ENCODE data around the gene IBA57.
A peak's percentile ranks its signal among the peaks of the same experiment; 100 is the strongest.
"Not testable (repeated sequence)": the region's sequence is repeated elsewhere in the genome, so short reads cannot be mapped to it uniquely, and the experiment has no call there.

The IBA57 gene

GRCh38 chr1:228166170-228166936 lies 749 bp downstream of the IBA57 start:
- H3K4me3 ChIP-seq (ENCODE audit: control insufficient read depth, low read depth, low read length) = peak overlapping the region; percentile 80
- DNase-seq (ENCODE audit: low read depth) = no peak
- TF ChIP-seq CTCF (IDR thresholded peaks at IDR 0.05; ENCODE audit: control insufficient read depth, insufficient read depth, low read depth, low read length, missing control alignments) = peak; percentile 41

- DNase-seq (ENCODE audit: low read depth) = no peak
- no peak for TF ChIP-seq CTCF (IDR thresholded peaks at IDR 0.05; ENCODE audit: control insufficient read depth, insufficient read depth, low read depth, low read length, missing control alignments)
- H3K4me3 ChIP-seq (ENCODE audit: control insufficient read depth, low read depth, low read length) = no peak overlapping the region
These were observed 3.1 kb downstream of the IBA57 start for GRCh38 chr1:228168563-228169270.

- no peak overlapping the region for H3K4me3 ChIP-seq (ENCODE audit: control insufficient read depth, low read depth, low read length)
- DNase-seq (ENCODE audit: low read depth) = no peak
- TF ChIP-seq CTCF (IDR thresholded peaks at IDR 0.05; ENCODE audit: control insufficient read depth, insufficient read depth, low read depth, low read length, missing control alignments) = no peak
These were observed 3.7 kb downstream of the IBA57 start for GRCh38 chr1:228169345-228169744.

- H3K4me3 ChIP-seq (ENCODE audit: control insufficient read depth, low read depth, low read length) = no peak overlapping the region
These were observed 5.1 kb downstream of the IBA57 start for GRCh38 chr1:228170666-228171065.

GRCh38 chr1:228171221-228171891 lies 5.8 kb downstream of the IBA57 start:
- no peak for DNase-seq (ENCODE audit: low read depth)
- H3K4me3 ChIP-seq (ENCODE audit: control insufficient read depth, low read depth, low read length) = no peak overlapping the region
- no peak for TF ChIP-seq CTCF (IDR thresholded peaks at IDR 0.05; ENCODE audit: control insufficient read depth, insufficient read depth, low read depth, low read length, missing control alignments)

More at GRCh38 chr1:228170666-228171065, 5.1 kb downstream of the IBA57 start:
- no peak for DNase-seq (ENCODE audit: low read depth)
- TF ChIP-seq CTCF (IDR thresholded peaks at IDR 0.05; ENCODE audit: control insufficient read depth, insufficient read depth, low read depth, low read length, missing control alignments) = no peak

- no peak overlapping the region for H3K4me3 ChIP-seq (ENCODE audit: control insufficient read depth, low read depth, low read length)
- DNase-seq (ENCODE audit: low read depth) = no peak
- TF ChIP-seq CTCF (IDR thresholded peaks at IDR 0.05; ENCODE audit: control insufficient read depth, insufficient read depth, low read depth, low read length, missing control alignments) = no peak
These were observed 7.3 kb downstream of the IBA57 start for GRCh38 chr1:228172591-228173527.

- not testable (repeated sequence) for H3K4me3 ChIP-seq (ENCODE audit: control insufficient read depth, low read depth, low read length); DNase-seq (ENCODE audit: low read depth)
These were observed 8.2 kb downstream of the IBA57 start for GRCh38 chr1:228173528-228174481.

Data from AG09309 (cell line).